SH-SY5Y (cell line): ENCODE results near the gene NEURL1B.

Source experiments
- GATA2 ChIP-seq: IDR thresholded peaks from 2 replicates; pipeline ENCODE4 v1.6.1; 2011; ENCODE audit warnings: mild to moderate bottlenecking, low read depth, low read length
- GATA3 ChIP-seq: IDR thresholded peaks from 2 replicates; pipeline ENCODE4 v1.6.1; 2011; ENCODE audit warnings: low read depth, mild to moderate bottlenecking, low read length, moderate library complexity

DNA sequence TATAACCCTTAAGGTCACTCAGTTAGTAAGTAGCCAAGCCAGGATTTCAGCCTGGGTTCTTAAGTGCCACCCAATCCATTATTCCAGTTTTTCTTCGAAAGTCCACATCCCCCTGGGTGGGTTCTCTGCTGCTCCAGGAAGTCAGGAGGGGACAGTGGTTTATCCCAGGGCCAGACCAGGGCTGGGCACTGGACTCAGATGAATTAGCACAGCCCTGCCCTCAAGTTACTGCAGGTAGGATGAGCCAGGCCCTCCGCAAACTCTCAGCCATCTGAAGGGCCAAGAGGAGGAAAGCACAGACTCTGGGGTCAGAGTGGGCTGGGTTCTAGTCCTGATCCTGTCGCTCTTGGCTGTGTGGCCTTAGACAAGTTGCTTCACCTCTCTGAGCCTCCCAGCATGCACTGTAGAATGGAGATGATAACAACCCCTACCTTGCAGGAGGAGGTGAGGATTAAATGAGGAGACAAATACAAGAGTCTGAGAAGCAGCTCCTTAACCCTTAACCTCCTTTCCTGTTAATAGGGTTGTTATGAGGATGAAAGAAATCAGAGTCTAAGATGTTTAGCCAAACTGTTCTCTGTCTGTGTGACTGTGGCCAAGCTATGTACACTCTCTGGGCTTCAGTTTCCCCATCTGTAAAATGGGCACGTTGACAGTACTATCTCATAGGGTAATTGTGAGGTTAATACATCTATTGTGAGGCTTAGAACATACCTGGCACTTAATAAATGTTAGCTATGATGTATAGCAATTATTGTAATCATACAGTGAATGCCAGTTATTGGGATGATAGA is 6.8 kb upstream of the NEURL1B start:
- no peak for TF ChIP-seq GATA2
- TF ChIP-seq GATA3, result no peak
